ENCODE data around the gene CCDC33.

DNA sequence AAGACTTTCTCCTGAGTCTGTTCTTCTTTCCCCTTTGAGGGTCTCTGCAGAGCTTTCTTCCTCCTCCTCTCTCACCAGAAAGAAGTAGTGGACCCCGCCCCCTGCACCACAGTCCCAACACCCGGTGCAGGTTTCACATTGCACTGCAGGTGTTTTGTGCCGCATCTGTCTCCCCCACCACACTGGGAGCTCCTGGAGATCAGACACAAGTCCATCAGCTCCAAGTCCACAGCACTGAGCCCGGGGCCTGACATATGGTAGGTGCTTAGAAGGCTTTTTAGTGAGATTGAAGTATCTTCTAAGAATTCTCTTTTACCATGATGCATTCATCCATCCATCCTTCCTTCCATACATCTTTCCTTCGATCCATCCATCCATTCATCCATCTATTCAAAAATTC is 43.4 kb upstream of the CCDC33 start:
- TF ChIP-seq, protein P1, sequence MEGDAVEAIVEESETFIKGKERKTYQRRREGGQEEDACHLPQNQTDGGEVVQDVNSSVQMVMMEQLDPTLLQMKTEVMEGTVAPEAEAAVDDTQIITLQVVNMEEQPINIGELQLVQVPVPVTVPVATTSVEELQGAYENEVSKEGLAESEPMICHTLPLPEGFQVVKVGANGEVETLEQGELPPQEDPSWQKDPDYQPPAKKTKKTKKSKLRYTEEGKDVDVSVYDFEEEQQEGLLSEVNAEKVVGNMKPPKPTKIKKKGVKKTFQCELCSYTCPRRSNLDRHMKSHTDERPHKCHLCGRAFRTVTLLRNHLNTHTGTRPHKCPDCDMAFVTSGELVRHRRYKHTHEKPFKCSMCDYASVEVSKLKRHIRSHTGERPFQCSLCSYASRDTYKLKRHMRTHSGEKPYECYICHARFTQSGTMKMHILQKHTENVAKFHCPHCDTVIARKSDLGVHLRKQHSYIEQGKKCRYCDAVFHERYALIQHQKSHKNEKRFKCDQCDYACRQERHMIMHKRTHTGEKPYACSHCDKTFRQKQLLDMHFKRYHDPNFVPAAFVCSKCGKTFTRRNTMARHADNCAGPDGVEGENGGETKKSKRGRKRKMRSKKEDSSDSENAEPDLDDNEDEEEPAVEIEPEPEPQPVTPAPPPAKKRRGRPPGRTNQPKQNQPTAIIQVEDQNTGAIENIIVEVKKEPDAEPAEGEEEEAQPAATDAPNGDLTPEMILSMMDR (IDR thresholded peaks at IDR 0.05; ENCODE audit: low read length) = no peak
- TF ChIP-seq EZH2 (optimal IDR thresholded peaks at IDR 0.05; ENCODE audit: low read depth, low read length) = no peak
- no peak for TF ChIP-seq EZH2phosphoT487 (IDR thresholded peaks at IDR 0.05; ENCODE audit: low read length)
